Measurements from ENCODE around the gene VAMP1.

GRCh38 chr12:6434205-6435140, 36.0 kb downstream of the VAMP1 start:
- no peak for TF ChIP-seq CTCF (tag by site-specific recombination; IDR thresholded peaks at IDR 0.05)
- TF ChIP-seq MEIS1 (CRISPR knock-in tag; IDR thresholded peaks at IDR 0.05; ENCODE audit: borderline replicate concordance) = no peak
